ENCODE measurements around the gene RNF208. TPM values are rescaled to one million over a fixed set of nuclear protein-coding genes. Genes with fewer than 3 reads are reported as not detected.
A peak's percentile ranks its signal among the peaks of the same experiment; 100 is the strongest.

RNF208 gene
- total and polyA plus RNA-seq, 9 of the 15 experiments (the other 6 are each of a cell fraction or from before 2014, with no cell fraction given): 0.15 to 6.9 (median 0.50) TPM; not detected in 2

DNA sequence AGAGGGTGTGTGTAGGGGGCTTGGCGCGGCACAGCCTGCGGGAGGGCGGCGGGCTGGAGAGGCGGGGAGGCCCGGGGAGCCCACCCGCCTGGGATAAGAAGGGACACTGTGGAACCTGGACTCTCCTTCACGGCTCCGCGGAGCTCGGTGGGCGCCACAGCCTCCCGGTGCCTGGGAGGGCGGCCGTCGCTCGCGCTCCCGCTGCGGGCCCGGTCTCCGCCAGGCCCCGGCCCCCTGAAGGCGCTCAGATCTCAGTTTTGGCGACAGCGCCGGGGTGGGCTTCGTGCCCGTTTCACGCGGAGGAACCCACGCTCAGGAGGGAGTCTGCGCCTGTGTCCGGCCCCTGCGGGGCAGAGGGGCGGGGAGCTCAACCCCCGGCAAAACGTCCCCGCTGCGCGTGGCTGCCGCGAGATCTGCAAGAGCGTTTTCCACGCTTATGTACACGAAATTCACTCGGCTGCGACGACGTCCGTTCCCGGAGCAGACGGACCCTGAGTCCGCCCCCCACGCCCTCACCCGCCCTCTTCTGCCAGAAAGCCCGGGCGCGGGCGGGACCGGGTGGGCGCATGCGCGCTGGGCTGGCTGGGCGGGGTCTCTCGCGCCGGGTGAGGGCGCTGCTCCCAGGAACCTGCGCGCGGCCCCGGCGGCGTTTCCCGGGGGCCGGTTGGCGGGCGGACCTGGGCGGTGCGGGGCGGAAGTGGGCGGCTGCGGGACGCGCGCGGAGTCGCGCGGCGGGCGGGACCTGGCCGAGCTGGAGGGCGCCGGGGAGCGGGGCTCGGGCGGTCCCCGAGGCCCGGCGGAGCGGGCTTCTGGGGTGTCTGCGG is 32.8 kb upstream of the RNF208 start, which contains the start of gene NELFB (continued):
- TF ChIP-seq REST (IDR thresholded peaks at IDR 0.05; ENCODE audit: borderline replicate concordance): no peak; the same call in 1 of the 2 replicates
- no peak for TF ChIP-seq REST (CRISPR knock-in tag; IDR thresholded peaks at IDR 0.05; ENCODE audit: low read depth)
- no peak for TF ChIP-seq NUFIP1 (IDR thresholded peaks at IDR 0.05; ENCODE audit: partially characterized antibody)
- no peak for TF ChIP-seq PATZ1 (CRISPR knock-in tag; IDR thresholded peaks at IDR 0.05; ENCODE audit: borderline replicate concordance)
- TF ChIP-seq, protein P1, sequence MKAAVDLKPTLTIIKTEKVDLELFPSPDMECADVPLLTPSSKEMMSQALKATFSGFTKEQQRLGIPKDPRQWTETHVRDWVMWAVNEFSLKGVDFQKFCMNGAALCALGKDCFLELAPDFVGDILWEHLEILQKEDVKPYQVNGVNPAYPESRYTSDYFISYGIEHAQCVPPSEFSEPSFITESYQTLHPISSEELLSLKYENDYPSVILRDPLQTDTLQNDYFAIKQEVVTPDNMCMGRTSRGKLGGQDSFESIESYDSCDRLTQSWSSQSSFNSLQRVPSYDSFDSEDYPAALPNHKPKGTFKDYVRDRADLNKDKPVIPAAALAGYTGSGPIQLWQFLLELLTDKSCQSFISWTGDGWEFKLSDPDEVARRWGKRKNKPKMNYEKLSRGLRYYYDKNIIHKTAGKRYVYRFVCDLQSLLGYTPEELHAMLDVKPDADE (conservative IDR thresholded peaks at IDR 0.05; ENCODE audit: control insufficient read depth, low read depth, low read length): peak; percentile 92
- TF ChIP-seq, protein P2, sequence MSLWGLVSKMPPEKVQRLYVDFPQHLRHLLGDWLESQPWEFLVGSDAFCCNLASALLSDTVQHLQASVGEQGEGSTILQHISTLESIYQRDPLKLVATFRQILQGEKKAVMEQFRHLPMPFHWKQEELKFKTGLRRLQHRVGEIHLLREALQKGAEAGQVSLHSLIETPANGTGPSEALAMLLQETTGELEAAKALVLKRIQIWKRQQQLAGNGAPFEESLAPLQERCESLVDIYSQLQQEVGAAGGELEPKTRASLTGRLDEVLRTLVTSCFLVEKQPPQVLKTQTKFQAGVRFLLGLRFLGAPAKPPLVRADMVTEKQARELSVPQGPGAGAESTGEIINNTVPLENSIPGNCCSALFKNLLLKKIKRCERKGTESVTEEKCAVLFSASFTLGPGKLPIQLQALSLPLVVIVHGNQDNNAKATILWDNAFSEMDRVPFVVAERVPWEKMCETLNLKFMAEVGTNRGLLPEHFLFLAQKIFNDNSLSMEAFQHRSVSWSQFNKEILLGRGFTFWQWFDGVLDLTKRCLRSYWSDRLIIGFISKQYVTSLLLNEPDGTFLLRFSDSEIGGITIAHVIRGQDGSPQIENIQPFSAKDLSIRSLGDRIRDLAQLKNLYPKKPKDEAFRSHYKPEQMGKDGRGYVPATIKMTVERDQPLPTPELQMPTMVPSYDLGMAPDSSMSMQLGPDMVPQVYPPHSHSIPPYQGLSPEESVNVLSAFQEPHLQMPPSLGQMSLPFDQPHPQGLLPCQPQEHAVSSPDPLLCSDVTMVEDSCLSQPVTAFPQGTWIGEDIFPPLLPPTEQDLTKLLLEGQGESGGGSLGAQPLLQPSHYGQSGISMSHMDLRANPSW (CRISPR knock-in tag; IDR thresholded peaks at IDR 0.05): no peak
- TF ChIP-seq SAFB2 (IDR thresholded peaks at IDR 0.05; ENCODE audit: borderline replicate concordance, low read depth, low read length, severe bottlenecking): no peak

All from K562 (cell line).